GM18508 (cell line): Measurements from ENCODE around the gene TNFRSF13B.
"Not testable (repeated sequence)": the region's sequence is repeated elsewhere in the genome, so short reads cannot be mapped to it uniquely, and the experiment has no call there.

Experiments
- ATAC-seq: cut with Tn5 transposase; IDR thresholded peaks from one replicate; pipeline ENCODE4 v1.9.1; 2021; ENCODE audit warnings: moderate number of reproducible peaks; ENCODE audit not compliant: insufficient read depth, unreplicated experiment

Gene TNFRSF13B

DNA sequence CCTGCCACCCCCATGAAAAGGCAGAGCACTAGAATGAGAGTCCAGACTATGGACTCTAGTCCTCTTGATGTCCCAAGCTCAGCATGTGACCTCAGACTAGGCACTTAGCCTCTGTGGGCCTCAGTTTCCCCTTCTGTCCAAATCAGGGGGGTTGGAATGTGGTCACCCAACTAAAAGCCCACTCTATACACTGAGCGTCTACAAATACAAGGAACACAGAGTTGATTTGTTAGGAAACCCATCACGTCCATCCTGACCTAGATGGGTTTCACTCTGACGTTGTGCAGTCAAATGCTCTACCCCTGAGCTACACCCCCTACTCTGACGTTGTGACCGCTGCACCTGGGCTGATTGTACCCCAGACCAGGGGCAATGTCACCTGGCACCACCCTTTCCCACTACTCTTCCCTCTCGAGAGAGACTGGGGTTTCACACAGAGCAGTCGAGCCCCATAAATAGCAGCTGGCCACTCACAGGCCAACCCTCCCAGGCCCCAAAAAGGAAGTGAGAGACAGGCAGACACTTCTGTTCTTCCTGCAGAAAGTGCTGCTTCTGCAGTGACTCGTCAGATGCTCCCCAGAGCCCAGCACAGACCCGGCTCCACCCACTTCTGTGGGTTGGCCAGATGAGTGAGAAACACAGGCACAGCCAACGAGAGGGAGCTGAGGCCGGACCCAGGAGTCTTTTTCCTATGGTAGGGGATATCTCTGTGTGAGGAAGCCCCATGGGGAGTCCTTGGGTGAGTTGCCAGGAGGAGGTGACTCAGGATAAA lies 16.1 kb upstream of the TNFRSF13B start:
- peak; percentile 42 for ATAC-seq

DNA sequence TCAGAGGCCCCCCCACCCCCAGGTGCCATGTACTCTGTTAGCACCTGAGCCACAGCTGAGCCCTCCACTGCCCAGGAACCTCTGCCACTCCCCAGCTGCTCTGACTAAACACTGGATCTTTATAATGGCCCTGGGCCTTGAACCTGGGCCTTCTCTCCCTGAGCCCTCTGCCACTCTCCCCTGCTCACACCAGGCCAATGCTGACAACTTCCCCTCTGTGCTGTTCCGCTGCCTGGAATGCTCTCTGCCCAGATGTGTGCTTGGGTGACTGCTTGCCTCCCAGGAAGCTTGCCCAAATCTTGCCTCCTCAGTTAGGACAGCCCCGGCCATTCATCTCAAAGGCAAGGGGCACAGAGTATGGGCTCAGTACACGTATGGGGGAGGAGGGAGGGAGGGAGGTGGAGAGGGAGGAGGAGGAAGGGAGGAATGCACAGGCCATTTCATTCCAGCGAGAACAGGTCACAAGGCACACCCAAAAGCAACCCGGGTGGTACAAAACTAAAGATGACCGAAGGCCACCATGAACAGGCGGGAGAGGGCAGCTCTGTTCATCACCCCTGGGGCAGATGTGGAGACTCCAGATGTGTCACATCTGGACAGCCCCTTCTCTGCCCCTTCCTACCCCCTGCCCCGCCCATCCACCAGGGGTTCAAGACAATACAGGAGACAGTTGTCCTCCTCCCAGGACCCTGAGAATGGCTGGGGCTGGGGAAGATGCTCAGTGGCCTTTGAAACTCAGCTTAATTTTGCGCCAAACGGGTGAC lies 15.3 kb upstream of the TNFRSF13B start:
- no peak for ATAC-seq

DNA sequence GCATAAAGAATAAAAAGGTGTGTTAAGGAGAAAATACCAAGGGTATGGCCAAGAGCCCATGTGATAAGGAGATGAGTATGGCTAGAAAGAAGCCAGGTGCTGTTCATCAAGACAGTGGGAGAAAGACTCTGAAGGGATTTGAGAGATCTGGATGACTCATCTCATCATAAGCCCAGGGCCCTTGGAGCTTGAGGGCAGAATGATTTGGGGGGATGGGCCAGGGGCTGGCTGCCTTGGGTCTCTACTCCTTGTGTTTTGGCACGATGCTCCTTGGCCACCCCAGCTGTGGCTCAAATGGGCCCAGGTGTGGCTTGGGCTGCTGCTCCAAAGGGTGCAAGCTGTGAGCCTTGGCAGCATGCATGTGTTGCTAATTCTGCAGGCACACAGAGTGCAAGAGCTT lies 14.5 kb upstream of the TNFRSF13B start:
- no peak for ATAC-seq

DNA sequence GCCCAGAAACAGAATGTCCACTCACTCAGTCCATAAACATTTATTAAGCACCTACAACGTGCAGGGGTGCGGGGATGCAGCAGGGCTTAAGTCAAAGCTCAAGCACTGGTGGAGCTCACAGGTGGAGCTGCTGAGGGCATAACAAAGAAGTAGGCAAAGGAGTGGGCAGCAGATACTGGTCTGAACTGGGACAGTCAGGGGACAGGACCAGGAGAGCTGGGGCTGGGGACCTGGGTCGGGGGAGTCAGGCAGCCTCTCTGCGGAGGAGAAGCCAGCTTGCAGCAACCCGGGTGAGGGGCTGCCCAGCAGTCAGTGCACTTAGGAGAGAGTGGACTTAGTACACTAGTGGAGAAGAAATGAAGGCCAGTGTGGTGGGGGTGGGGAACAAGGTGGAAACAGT lies 10.0 kb upstream of the TNFRSF13B start:
- no peak for ATAC-seq

DNA sequence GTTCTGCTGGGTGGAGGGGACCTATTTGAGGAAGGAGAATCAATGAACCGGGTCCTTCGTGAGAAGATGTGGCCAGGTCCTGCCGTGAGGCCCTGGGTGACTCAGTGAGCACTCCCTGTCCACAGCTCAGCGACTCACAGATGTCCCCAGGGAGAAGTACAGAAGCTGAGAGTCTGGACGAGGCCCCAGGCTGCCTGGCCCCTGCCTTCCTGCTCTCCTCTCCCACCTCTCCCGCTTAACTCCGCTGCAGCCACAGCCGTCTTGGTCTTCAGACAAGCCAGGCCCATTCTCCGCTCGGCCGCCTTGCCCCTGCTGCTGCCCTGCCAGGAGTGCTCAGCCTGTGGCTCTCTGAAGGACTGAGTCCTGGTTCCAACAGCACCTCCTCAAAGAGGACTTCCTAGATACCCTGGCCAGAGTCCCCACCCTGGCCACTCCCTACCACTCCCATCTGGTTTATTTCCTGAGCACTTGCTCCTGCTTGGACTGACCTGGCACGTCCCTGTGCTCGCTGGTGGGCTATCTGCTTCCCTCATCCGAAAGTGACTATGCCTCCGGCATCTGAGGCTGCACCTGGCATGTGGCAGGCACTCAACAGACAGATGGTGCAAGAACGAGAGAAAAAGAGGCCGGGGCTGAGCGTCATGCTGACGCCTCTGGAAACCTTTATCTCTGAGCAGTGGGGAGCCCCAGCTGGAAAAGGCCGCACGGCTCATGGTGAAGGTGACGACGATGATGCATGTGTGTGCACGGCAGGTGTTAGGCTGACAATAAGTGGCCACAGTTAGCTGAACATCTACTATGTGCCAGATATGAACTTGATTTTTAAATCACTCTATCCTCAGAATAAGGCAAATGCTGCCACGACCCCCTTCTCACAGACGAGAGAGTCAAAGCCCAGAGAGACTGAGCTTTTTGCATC lies 9.2 kb upstream of the TNFRSF13B start:
- ATAC-seq: no peak

DNA sequence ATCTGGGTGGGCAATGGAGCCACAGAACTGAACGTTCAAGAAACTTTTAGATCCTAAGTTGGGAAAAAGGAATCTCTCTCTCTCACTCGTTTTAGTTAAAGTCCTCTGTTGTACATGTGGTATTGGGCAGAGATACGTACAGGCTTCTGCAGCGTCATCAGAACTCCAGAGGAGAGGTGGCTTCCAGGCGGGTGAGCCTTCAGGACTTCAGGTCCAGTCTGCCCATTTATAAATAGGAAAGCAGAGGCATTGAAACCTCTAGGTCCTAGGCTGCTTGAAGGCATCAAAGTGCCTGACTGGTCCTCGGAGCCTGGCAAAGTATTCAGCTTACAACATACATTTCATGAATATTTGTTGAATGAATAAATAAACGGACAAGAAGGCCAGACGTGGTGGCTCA lies 8.1 kb upstream of the TNFRSF13B start:
- no peak for ATAC-seq

DNA sequence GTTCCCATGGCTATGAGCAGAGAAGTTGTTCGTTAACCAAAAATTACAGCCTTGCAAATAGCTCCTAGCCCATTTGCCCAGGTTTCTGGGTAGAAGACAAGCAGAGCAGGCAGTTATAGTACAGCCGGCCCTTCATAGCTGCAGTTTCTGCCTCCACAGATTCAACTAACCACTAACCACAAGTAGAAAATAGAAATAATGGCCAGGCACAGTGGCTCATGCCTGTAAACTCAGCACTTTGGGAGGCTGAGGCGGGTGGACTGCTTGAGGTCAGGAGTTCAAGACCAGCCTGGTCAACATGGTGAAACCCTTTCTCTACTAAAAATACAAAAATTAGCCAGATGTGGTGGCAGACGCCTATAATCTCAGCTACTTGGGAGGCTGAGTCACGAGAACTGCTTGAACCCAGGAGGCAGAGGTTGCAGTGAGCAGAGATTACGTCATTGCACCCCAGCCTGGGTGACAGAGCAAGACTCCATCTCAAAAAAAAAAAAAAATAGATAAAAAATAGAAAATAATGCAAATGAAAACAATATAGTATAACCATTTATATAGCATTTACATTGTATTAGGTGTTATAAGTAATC lies 7.4 kb upstream of the TNFRSF13B start:
- ATAC-seq: not testable (repeated sequence)

DNA sequence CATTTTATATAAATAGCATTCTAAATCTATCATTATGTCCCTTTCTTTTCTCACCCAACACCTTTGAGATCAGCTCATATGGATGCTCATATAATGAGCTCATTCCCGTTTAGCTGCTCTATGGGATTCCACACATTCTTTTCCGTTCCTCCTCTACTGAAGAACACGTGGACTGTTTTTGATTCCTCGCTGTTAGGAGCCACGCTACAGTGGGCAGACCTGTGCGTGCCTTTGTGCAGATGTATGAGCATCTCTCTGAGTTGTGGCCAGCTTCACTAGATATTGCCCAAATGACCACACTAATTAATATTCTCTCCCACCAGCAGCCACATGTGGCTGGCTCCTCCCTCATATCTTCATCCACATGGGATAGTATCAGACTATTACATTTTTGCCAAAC lies 6.0 kb upstream of the TNFRSF13B start:
- ATAC-seq: no peak

DNA sequence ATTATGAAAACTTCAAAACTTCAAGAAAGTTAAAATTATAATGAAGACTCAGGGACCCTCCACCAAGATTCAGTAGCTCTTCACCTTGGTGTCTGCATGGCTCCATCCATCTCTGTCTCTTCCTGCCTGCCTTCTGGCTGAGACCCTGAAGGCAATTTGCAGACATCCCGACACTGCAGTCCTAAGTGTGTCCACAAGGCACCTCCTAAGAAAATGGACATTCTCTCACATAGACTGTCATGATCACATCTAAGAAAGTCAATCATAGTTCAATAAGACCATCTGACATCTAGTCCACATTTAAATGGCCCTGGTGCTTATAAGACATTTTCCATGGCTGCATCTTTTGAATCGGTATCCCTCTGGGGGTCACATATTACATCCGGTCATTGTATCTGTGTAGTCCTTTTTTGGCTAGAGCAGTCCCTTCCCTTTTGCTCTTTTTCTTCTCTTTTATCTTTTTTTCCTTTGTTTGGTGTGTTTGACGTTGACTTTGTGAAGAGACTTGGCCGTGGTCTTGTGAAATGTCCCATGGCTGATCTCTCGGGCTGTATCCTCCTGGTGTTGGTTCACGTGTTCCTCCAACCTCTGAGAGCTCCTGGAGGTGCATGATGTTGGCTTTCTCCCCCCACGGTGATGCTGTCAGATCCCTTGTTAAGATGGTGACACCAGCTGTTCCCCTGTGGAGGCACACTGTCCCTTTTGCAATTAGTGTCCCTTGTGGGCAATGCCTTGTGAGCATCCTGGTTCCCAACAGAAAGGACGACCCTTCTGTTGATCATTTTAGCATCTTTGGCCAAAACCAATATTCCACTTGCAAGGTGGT lies 5.0 kb upstream of the TNFRSF13B start:
- no peak for ATAC-seq

DNA sequence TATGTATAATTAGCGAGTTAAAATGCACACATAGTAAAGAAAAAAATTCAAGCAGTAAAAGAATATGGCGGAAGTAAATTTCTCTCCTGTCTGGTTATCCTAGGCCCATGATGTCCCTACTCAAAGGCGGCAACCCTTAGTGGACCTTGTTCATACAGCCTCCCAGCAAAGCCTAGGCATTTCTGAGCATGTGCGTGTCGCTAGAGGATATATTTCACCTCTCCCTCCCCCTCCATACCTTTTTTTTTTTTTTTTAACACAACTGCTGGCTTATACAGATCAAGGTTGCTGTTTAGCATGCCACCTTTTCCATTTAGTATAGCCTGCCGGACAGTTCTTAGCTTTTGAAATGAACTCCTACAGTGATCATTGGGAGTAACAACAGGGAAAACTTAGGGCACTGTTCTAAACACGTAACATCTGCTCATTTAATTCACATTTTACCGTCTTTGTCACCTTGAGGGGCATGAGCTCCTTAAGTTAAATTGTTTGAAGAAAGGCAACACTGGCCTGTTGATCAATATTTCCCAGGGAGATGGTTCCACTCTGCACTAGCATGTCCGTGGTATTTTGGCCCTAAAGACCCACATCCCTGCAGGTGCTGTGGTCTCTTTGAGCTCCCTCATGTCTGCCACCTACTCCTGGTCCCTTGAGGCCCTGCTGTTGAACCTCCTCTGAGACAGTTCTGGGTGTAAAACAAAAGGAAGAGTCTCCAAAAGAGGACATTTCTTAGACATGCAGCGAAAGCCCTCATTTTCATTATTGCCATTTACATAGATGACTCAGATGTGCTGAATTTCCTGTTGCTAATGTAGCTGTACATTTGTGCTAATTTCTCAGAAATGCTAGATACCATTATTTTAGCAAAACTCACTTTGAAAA lies 4.1 kb upstream of the TNFRSF13B start:
- no peak for ATAC-seq

DNA sequence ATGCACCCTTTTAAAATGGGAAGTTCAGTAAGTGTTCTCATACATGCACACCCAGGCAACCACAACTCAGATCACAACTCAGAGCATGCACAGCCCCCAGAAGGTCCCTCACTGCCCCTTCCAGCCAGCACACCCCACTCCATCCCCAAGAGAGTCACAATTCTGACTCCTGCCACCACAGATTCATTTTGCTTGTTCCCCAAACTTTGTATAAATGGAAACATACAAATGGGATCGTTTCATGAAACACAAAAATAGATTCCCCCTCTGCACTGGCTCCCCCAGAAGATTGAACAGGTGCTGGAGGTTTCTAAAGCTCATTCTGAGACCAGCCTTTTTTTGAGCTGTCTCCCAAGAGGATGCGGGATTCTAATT lies 3.3 kb upstream of the TNFRSF13B start:
- ATAC-seq: no peak

DNA sequence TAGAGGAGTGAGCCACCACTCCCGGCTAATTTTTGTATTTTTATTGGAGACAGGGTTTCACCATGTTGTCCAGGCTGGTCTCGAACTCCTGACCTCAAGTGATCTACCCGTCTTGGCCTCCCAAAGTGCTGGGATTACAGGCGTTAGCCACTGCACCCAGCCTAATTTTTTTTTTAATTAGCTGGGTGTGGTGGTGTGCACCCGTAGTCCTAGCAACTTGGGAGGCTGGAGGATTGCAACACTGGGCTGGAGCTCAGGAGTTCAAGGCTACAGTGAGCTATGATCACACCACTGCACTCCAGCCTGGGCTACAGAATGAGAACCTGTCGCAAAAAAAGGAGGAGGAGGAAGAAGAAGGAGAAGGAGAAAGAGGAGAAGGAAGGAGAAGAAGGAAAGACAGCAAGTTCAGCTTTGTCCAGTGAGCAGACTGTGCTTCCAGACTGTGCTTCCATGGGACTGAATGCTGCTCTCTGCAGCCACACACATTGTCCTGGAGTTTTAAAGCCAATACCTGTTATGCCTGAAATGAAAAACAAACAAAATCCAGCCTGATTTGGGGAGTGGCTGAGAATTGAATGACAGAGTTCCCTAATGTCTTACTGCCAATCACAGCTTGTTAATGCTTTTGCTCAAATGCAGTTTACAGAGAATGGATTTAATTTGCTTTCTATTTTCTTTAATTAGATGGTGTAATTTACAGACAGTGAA lies 2.8 kb upstream of the TNFRSF13B start:
- no peak for ATAC-seq

DNA sequence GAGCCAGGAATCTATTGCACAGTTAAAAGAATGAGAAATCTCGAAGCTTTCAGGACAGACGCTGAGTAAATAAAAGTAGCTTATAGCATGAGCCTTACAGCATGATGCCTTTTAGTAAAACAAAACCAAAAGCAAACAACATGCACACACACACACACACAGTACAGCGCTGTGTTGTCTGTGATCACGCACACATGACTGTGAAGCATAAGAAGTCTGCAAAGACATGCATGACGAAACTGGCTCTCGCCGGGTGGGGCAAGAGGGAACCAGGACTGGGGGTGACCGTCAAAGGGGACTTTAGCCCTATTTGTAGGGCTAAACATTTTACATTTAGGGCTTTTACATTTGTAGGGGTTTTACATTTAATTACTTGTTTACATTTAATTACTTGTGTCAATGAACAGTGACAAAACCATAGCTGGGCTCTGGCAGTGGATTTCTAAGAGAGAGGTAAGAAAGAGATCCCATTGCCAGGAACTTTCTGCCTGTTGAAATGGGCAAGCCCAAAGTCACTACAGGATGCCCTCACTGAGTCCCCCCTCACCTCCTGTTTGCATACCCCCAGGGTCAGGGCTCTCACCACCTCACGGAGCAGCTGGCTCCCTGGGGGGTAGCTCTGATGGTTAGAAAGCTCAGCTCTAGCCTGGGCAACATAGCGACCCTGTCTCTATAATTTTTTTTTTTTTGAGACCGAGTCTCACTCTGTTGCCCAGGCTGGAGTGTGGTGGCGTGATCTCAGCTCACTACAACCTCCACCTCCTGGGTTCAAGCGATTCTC lies 2.0 kb upstream of the TNFRSF13B start:
- ATAC-seq: no peak

DNA sequence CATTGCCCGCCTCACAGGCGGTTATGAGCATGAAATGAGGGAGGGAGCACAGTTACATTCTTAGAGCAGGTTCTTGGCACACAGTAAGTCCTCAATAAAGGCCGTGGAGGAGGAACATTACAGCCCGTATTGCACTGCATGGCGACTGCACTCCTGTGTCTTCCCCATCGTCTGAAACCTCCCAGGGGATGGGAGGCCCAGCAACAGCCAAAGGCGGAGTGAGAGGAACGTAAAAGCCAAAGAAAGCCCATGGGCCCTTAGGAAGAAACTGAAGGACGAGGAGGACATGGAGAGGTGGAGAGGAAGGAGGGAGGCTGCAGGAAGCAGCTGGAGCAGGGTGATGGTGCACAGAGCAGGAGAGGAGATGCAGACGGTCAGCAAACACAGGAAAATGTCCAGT lies 1.1 kb upstream of the TNFRSF13B start:
- ATAC-seq: not testable (repeated sequence)

DNA sequence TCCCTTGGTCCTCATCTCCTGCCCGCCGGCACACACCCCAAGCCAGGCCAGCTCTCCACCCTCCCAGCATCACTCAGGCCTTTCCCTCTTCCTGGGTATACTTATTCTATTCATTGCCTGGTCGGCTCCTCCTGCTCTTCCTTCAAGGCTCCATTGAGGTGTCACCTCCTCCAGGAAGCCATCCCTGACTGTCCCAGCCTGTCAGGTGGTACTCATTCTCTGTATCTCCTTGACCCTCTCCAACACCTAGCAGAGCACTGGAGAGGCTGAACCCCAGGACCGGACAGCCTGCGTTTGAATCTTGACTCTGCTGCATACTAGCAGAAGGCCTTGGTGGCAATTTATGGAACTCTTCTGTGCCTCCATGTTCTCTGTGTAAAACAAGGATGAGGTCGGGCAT lies 428 bp upstream of the TNFRSF13B start:
- ATAC-seq: no peak

DNA sequence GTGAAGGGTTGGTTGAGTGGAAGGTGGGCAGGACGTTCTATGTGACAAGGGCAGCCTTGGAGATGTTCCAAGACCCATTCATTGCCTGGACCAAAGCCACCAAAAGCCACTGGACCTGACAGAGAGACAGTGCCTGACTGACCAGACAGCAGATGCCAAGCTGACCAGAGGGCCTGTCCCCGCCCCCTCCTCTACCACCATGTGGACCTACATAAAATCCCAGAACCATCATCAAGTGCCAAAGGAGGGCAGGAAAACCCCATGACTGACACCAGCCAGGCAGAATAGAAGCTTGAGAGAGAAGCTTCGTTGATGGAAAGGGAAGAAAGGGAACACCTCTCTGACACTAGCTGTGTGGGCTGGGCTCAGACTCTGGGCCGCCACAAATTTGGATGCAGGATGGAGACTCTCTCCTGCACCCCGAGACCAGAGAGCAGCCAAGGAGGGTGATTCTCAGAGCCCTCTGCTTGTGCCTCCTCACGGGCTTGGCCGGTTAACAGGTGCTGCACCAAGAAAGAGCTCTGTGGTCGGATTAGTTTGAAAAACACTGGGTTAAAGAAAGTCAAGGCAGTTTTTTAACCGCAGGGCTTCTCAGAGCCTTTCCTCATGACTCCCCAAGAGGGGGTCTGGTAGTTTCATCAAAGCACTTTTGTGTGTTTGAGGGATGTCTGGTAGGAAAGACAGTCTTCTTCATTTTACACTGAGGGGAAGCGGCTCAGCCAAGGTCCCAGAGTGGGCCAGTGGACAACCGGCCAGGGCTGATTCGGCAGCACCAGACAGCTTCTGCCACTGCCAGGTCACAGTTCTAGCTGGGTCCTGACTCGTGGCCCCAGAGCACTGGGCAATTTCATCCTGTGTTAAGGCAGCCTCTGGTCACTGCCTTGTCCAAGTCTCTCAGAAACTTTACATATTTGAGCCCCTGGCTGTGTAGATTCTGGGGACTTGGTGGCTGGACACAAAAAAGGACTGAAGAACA lies 1.7 kb downstream of the TNFRSF13B start:
- ATAC-seq: no peak
